GM21528 (cell line): ENCODE measurements around the gene PLD1.
"Not testable (repeated sequence)": the region's sequence is repeated elsewhere in the genome, so short reads cannot be mapped to it uniquely, and the experiment has no call there.

ENCODE experiments used
- ATAC-seq: cut with Tn5 transposase; IDR thresholded peaks from one replicate; pipeline ENCODE4 v1.9.1; 2021; ENCODE audit warnings: mild to moderate bottlenecking, moderate library complexity; ENCODE audit not compliant: unreplicated experiment, low FRiP score

Gene PLD1

GRCh38 chr3:171584100-171584499 is 226.2 kb downstream of the PLD1 start:
- ATAC-seq: no peak

- no peak for ATAC-seq
Measured at GRCh38 chr3:171574556-171575240, 235.6 kb downstream of the PLD1 start.

GRCh38 chr3:171569571-171570132 is 240.6 kb downstream of the PLD1 start:
- no peak for ATAC-seq

DNA sequence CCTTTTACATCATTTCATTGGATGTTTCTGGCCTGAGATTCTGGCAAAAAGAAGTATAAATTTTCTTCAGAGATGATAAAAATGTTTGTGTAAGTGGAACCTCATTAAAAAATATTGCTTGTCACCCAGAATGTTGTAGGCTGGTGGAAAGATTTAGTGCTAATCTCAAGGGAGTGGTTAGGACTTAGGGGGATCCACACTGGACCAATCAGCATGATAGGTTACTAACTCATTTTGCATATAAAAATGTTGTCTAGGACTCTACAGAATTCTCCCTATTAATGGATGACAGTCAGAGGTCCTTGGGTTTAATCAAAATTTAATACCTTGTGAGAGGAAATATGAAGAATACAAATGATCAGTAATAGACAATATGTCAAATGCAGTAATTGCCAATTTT is 241.5 kb downstream of the PLD1 start:
- ATAC-seq: no peak

- peak; percentile 62 for ATAC-seq
Measured at GRCh38 chr3:171566803-171567422, 243.4 kb downstream of the PLD1 start.

DNA sequence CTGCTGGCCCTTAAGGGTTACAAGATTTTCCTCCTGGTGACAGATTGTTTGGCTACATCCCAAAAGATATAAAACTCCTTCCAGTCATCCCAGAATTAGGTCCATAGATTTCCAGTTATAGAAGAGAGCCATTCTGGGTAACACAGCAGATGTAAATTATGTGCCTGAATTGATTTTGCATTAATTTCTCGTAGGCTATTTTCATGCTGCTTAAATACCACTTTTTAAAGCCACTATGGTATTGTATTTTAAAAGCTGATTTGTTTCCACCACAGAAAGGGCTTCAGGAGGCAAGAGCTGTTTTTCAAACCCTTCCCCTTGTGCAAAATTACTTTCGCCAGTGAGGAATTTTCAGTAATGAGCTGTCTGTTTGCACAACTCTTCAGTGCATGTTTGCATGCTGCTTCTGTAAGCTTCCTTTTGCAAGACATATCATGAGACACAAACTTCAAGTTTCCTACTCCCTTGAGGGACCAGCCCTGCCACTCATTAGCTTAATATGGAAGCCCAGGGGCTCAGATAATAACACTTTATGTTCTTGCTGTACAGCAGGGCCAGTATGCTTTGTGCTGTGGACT is 244.7 kb downstream of the PLD1 start:
- ATAC-seq: no peak

GRCh38 chr3:171564748-171565480 is 245.4 kb downstream of the PLD1 start:
- ATAC-seq: no peak

GRCh38 chr3:171563298-171563697 is 247.0 kb downstream of the PLD1 start:
- ATAC-seq: no peak

DNA sequence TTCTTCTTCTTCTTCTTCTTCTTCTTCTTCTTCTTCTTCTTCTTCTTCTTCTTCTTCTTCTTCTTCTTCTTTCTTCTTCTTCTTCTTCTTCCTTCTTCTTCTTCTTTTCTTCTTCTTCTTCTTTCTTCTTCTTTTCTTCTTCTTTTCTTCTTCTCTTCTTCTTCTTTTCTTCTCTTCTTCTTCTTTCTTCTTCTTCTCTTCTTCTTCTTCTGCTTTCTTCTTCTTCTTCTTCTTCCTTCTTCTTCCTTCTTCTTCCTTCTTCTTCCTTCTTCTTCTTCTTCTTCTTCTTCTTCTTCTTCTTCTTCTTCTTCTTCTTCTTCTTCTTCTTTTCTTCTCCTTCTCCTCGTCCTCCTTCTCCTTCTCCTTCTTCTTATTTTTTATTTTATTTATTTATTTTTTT is 247.8 kb downstream of the PLD1 start:
- not testable (repeated sequence) for ATAC-seq

DNA sequence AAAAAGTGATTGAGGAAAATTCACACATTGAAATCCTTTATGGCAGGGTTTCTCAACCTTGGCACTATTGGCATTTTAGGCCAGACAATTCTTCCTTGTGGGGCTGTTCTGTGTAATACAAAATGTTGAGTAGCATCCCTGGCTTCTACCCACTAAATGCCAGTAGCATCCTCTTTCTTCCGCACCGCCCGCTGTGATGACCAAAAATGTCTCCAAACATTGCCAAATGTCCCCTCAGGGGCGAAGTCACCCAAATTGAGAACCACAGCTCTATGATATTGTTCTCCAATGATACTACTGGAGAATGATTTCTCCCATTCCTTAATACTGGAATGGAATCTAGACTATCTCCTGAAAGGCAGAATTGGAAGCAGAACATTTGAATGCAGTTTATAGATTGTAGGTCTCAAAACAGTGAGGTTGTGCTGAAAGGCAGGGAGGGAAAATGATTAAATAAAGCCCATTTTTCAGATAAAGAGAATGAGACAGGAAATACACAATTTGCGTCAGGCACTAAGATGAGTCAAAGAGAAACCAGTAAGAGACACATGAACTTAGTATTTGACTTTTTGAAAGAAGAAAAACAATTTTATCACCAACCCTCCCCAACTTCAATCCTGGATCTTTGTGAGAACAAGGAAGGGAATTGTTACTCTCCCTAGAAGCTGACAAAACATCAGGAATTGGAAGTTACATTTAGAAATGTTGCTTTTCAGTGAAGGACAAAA is 248.5 kb downstream of the PLD1 start:
- ATAC-seq: no peak

- no peak for ATAC-seq
Measured at GRCh38 chr3:171559586-171559985, 250.7 kb downstream of the PLD1 start.

DNA sequence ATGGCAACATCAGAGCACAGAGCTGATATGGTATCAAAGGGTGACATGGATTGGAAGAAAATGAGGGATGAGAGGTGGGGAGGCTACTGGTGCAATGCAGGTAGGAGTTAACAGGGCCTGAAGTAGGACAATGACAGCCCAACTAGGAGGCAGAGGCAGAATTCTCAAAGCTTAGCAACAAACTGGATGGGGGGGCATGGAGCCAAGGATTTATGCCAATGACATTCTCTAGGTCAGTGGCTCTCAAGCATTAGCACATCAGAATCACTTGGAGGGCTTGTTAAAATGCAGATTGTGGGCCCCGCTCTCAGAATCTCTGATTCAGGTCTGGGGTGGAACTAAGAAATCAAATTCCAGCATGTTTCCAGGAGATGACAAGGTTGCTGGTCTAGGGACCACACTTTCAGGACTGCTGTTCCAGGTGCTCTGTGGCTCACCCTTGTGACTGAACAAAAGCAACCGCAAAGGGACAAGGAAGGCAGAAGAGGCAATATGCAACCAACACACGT is 252.0 kb downstream of the PLD1 start:
- ATAC-seq: no peak

DNA sequence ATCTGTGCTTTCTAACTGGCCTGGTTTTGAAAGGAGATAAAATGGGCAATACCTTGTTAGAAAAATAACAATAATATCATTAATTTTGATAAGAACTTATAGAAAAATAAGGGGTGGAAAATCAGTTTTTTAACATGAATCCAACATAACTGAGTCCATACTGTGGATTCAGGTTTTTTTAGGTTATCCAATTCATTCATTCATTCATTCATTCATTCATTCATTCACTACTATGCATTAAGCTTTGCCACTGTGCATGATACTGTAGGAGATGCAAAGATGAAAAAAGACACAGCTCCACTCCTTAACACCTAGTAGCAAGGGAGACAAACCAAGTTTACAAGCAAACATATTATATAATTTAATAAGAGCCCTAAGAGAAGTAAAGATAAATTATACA is 253.1 kb downstream of the PLD1 start:
- ATAC-seq: no peak

- no peak for ATAC-seq
Measured at GRCh38 chr3:171556574-171557145, 253.6 kb downstream of the PLD1 start.

DNA sequence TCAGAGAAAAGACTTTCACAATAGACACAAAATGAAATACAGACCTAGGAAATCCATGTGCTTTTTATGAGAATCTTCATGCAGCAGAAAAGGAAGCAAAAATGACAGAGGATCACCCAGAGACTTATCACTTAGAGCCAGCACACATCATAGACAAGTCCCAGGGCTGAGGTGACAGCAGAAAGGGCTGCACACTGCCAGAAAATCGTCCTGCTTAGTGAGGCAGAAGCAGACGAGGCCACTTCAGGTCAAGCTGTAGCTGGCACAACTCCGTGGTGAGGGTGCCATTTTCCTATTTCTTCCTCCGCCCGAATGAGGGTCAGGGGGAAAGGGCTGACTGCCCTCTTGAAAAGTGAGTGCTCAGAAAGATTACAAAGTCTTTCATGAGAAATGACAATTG is 254.1 kb downstream of the PLD1 start:
- no peak for ATAC-seq

GRCh38 chr3:171553086-171553485 is 257.2 kb downstream of the PLD1 start:
- no peak for ATAC-seq

- ATAC-seq: no peak
Measured at GRCh38 chr3:171552531-171552930, 257.8 kb downstream of the PLD1 start.

DNA sequence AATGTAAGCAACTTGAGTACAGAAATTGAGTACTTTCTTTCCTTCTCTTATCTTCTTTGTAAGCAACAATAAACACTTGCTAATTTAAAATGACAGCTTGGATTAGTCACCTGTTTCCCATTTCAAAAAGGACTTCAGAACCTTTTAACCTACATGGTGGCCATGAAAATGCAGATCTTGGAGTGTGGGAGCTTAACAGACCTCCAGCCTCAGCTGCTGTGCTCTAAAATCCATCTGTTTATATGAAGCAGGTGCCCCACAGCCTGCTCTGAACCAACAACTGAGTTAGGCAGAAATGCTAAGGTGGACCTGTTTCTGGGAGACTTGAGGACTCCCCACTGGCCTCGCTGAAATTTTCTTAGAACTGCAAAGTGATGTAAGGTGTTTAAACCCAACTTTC is 259.0 kb downstream of the PLD1 start:
- ATAC-seq: no peak
